Renal pelvis (tissue), 3 donors: ENCODE data around the gene TTC28. TPM values are rescaled to one million over a fixed set of nuclear protein-coding genes. Genes with fewer than 3 reads are reported as not detected.

Experiments used
- polyA plus RNA-seq, 3 donors: library from polyadenylated mRNA; unstranded; fragments of 120-200 nt; gene quantifications; one replicate each; pipeline ENCODE4 v1.2.1, GENCODE V29; 2013; ENCODE audit not compliant: insufficient read length in 3 of 3

Gene TTC28
- polyA plus RNA-seq, 3 donors = 31.4 to 47.3 (median 36.4) TPM

Other genes starting within 250 kb of the TTC28 start
- gene CHEK2, start 62.0 kb upstream of the TTC28 start, polyA plus RNA-seq = 10 to 100 TPM; 14.8 to 19.5 (median 17.5) TPM
- gene HSCB, start 62.2 kb upstream of the TTC28 start, polyA plus RNA-seq = 10 to 100 TPM; 18.0 to 22.5 (median 21.9) TPM
- 10 to 100 TPM; 34.2 to 42.4 (median 35.5) TPM for gene CCDC117, start 92.9 kb upstream of the TTC28 start, polyA plus RNA-seq
- 100 to 1,000 TPM; 136 to 156 (median 150) TPM for gene XBP1, start 120.7 kb upstream of the TTC28 start, polyA plus RNA-seq
- 10 to 100 TPM; 28.2 to 32.2 (median 31.5) TPM for gene ZNRF3, start 203.7 kb upstream of the TTC28 start, polyA plus RNA-seq